HG02623 (cell line): ENCODE results near the gene CPT1A.

Experiments used
- ATAC-seq: cut with Tn5 transposase; IDR thresholded peaks from one replicate; pipeline ENCODE4 v1.9.1; 2021; ENCODE audit warnings: moderate library complexity; ENCODE audit not compliant: unreplicated experiment

Gene CPT1A

DNA sequence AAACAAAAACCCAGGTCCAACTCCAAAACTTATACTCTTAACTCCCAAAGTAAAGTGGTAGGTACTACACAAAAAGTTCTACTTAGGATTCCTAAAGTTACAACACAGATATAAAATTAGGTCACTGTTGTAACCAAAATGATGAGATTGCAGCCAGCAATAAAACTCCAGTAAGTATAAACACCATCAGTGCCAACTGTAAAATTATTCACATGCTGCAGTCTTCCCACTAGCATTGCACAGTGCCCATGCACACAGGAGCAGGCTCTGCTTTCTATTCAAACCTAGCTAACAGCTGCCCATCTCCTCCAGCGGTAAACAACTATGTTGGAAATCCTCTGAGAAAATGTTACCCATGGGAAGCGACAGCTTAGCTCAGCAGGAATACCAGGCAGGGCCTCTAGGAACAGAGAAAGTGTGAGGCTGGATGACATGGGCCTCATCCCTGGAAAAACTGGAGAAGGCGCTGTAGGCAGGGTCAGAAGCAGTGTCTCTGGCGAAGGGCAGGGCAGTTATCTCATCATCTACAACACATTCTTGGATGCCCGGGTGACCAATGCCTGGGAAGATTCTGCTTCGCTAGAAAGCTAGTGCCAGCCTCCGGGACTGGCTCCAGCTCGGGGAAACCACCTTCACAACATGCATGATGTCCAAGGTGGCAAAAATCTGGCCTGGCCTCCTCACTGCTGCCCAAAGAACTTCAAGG, 9.1 kb downstream of the CPT1A start:
- ATAC-seq: no peak

DNA sequence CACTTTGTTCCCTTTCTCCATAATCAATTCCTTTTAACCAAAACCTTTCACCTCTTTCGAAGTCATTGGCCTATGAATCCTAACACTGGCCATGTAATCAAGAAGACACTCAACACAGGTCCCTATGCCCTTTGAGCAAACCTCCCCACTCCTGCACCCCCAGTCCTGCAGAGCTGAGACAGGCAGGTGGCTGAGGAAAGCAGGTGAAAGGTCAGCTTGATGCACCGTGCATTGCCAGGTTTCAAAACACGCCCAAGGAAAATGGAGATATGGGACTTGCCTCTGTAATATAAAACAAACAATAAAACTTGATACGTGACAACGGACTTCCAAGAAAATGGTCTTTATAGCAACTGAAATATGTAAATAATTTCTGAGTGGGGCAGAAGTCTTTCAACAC, 10.6 kb downstream of the CPT1A start:
- ATAC-seq: no peak

DNA sequence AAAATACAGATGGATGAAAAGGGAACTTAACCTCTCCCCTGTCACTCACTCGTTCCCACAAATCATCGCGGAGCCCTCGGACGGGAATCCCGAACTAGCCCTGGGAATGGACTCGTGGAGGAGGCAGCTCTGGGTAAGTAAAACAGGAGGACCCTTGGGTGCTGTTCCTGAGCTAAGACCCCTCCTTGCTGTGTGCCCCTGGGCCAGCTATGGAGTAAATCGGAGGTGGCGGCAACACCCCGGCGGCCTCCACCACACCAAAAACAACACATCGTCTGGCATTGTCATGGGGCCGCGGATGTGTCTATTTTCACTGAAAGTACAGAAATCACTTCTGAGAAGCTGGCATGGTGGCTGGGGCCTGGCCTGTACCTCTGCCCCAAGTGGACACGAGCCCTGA, 12.1 kb downstream of the CPT1A start:
- no peak for ATAC-seq

DNA sequence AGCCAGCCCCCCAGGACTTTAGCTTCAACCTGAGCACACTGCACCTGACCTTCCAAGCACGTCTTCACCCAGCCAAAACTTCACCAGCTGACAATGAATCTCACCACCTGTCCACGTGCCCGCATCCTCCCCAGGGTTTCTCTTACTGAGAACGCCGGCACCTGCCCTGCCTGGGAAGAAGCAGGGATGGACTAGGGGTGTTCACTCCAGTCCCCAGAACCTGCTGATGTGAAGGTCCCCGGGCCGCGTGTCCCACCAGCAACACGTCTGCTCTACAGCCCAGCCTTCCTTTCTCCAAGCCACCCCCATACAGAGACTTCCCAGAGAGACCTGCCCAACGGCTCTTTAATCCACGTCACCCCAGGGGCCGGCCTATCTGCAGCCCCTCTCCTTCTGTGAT, 12.8 kb downstream of the CPT1A start:
- ATAC-seq: no peak

DNA sequence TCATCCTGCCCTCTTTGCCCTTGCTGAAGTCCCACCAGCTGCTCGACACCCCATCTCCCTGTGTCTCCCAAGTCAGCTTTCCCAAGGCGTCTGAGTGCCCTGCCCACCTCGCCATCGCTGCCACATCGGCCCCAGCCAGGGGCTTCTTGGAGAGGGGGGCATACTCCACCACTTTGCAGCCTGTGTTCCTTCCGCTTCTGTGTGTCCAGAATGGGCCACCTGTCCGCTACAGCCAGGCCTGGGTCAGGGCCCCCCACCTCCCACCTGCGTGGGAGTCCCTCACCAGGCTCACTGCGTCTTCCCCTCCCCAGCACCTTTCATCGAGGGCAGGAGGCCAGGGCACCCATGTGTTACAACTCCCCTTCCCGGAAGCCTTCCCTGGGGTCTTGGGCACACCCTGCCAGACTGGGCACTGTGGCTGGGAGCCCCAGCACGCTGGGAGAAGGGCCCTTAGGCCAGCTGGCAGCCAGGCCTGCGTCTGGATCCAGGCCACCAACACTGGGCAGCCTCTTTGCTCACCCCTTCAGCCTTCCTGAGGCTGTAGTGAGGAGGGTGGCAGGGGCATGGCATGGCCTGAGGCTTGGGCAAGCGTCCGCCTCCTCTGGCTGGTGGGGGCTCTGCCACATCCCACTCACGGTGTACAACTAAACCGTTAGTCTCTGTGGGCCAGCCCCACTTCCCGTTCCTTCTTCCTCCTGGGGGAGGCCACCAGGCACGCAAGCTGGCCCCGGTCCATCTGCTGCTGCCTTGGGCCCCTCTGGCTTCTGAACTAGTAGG, 13.4 kb downstream of the CPT1A start:
- no peak for ATAC-seq

DNA sequence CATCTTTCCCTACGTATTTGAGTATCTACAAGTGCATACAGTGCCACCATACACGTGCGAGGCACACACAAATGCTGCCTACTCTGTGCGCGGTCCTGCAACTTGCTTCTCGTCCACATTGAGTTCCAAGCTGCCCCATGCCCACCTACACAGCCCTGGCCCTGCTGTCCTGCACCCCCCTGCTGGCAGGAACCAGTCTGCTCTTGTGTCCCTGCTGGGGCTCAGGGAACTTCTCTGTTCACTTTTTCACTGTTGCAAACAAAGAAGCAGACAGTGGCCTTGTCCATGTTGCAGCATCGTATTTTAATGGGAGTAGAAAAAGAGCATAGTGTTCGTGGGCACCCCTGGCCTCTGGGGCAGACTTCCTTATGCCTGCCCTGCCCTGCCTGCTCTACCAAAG, 14.0 kb downstream of the CPT1A start:
- ATAC-seq: no peak

DNA sequence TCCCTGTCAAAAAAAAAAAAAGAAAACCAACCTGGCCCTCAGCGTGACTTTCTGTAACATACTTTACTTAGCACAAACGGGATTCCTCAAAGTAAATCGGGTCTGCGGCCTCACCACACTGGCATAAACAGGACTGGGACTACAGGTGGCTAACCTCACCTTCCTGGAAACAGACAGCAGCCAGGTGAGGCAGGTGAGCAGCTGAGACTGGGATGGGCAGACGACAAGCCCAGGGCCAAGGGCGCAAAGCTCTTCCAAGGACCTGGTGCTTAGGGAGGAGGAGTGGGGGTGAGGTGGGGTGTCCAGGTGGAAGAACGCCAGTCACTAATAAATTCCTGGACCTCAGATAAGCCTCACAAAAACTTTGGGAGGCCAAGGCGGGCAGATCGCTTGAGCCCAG, 15.0 kb downstream of the CPT1A start:
- no peak for ATAC-seq

DNA sequence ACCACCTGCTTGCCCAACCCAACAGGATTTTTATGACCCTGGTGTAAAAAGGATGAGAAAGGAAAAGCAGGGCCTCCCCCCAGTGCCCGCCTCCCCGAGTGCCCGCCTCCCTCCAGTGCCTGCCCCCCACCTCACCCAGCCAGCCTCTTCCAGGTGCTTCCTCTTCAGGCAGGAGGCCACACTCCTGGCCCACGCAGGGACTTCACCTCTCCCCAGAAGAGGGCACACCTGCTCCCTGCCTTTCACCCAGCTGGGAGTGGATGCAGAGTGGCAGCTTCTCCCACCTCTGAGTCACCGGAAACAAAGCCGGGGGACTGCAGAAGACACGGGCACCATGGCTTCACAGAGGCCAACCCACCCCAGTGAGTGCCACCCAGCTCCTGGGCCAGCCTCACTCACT, 16.1 kb downstream of the CPT1A start:
- no peak for ATAC-seq

DNA sequence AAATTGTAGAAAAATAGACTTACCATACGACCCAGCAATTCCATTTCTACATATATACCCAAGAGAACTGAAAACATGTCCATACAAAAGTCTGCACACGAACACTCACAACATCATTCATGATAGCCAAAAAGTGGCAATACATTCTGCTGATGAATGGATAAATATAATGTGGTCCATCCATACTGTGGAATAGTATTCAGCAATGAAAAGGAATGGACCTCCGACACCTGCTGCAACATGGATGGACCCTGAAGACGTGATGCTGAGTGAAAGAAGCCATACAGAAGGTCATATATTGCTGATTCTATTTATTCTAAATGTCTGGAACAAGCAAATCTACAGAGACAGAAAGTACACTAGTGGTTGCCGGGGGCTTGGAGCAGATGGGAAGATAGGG, 19.2 kb downstream of the CPT1A start:
- ATAC-seq: no peak

DNA sequence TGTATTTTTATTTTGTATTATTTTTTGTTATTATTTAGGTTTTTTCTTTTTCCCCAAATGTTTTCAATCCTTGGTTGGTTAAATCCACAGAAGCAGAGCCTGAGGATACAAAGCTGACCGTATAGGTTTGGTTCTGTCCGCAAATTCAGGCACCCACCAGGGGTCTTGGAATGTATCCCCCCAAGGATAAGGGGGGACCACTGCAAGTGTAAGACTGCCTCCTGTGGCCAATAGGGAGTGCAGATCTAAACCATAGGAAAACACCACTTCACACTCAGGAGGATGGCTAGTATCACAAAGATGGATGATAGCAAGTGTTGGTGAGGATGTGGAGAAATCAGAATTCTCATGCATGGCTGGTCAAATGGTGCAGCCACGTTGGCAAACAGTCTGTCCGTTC, 20.0 kb downstream of the CPT1A start:
- ATAC-seq: no peak

DNA sequence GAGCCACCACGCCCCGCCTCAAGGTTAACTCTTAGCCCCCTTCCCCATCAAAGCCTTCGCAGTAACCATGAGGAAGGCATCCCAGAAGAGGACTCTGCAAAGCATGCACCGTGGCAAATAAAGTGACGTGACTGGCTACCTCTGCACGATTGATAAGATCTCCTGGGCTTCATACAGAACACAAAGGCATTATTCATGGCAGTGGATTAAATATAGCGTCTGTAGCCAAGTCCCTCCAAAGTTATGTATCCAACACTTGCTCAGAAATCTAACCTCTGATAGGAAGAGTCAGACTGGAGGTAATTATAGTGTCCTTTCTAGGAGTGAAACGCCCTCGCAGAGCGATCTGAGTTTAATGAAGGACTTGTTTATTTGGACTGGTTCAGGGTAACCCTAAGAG, 22.4 kb downstream of the CPT1A start:
- ATAC-seq: no peak

DNA sequence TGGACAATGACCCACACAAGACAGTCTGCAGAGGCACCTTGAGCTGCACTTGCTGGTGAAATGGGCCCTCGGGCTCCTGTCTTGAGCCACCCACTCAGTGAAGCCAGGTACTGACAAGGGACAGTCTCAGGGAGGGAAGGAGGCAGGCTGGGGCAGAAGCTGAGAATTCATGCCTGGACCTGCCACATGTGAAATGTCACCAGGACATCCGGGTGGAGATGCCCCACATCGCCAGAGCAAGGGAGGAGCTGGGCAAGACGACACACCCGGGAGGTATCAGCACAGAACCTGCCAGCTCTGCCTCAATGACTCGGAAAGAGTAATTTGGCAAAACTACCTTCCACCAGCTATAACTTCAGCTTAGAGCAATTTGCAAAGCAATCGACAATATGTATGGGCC, 23.5 kb downstream of the CPT1A start:
- ATAC-seq: no peak

DNA sequence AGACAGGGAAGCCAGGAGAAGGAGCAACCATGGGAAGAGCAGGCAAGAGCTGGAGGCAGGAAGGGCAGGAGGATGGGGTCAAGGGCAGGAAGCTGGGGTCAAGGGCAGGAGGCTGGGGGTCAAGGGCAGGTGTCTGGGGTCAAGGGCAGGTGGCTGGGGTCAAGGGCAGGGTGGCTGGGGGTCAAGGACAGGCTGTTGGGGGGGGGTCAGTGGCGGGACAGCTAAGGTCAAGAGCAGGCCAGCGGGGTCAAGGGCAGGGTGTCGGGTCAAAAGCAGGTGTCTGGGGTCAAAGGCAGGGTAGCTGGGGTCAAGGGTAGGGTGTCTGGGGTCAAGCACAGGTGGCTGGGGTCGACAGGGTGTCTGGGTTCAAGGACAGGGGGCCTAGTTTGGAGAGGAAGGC, 24.2 kb downstream of the CPT1A start:
- no peak for ATAC-seq

DNA sequence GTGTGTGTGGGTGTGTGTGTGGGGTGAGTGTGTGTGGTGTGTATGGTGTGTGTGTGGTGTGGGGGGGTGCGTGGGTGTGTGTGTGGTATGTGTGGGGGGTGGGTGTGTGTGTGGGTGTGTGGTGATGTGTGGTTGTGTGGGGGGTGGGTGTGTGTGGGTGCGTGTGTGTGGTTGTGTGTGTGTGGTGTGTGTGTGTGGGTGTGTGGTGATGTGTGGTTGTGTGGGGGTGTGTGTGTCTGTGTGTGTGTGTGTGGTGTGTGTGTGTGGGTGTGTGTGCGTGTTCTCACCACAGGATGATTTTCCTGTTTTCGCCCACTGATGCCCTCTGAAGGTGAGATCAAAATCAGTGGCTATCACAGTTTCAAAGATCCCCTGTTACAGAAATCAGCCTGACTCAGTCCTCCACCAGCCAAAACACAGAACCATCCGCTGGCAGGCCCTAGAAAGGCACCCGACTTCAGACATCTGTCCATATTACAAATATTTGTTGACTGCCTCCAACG, 24.7 kb downstream of the CPT1A start:
- no peak for ATAC-seq

DNA sequence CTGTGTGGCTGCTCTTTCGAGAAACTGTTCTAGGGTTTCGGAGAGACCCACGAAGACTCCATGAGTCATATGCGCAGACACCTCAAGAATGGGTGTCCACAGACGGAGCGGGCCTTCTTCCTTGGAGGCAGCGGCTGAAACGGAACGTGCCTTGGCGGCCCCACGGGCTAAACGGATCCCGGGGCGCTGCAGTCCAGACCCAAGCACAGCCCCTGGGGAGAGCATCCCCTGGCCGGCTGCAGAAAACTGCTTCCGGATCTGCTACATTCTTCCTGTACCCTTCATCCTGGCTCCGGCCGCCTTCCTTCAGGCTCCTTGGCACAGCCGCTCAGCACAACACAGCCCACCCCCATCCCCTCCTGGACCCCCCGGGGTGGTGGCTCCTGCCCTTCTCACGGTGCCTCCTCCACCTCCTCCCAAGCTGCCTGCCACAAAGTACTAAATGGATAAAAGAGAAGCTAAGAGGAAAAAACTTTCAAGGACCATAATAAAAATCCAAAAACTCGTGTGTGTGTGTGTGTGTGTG, 25.4 kb downstream of the CPT1A start:
- no peak for ATAC-seq

DNA sequence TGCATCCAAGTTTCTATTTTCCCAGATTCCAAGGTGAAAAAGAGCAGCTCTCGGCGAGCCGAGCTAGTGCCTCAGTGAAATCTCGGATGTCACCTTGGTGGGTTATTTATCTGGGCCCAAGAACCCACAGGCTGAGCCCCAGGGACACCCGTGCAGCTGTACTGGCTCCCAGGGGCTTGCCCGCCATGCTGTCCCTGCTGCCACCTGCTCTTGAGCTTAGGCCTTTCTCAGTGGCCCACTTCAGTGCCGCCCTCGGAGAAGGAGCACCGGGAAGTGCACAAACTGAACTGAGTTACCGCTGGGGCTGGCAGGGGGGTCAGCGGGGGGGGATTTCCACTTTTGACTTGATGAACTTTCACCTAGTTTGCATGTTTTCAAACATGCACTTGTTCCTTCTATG, 27.9 kb downstream of the CPT1A start:
- no peak for ATAC-seq

DNA sequence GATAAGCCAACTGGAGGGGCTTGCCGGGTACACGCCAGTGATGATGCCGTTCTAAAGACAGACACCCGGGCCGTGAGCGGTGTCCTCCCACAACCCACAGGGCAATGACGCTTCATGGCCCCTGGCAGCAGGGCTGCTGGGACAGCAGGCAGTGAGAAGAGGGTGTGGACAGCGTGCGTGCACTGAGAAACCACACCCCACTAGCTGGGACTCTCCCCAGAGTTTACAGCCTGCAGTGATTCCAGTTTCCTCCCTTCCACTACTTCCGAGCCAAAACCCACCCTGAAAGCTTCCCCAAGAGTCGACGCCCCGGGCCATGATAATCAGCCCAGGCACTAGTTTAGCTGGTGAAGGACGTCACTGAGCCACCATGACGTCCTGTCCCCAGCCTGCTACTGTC, 29.2 kb downstream of the CPT1A start:
- ATAC-seq: no peak

DNA sequence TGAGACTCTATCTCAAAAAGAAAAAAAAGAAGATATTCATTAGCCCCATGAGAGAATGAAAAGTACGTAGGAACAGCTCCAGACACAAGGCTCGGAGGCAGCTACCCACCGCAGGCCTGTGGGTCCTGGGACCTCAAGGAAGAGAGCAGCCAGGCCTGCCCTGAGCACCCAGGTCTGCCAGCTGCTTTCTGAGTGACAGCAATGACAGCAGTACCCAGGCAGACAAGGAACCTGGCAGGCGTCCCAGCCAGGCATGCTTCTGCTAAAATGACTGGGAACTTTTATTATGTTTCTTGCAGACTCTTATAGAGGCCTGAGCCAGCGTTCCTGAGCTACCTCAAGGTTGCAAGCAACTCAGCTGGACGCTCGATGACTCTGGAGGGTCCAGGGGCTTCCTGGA, 31.6 kb downstream of the CPT1A start:
- ATAC-seq: no peak

DNA sequence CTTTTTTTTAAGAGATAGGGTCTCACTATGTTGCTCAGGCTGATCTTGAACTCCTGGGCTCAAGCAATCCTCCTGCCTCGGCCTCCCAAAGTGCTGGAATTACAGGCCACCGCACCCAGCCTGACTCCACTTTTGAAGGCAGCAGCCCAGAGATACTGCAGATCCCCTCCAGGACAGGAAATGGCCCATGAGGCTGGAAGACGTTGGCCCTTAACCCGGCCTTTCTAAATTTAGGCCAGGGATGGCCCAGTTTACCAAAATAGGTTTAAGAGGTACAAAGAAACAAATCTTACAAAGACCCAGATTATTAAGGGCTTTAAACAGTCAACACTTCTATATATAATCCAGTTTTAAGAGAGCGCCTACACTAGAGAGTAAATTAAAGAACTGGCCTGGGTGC, 32.2 kb downstream of the CPT1A start:
- no peak for ATAC-seq

DNA sequence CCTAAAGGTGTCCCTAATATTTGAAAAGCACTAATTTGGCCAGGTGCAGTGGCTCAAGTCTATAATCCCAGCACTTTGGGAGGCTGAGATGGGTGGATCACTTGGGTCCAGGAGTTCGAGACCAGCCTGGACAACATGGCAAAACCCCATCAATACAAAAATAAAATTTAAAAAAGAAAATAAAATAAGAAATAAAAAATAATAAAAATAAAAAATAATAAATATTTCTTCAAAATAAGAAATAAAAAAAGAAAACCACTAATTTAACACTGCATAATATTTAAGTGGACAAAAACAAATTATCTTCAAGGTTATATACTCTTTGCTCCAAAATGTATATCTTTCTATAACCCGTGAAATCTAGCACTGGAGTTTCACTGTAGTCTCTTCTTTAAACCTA, 32.9 kb downstream of the CPT1A start:
- ATAC-seq: no peak

DNA sequence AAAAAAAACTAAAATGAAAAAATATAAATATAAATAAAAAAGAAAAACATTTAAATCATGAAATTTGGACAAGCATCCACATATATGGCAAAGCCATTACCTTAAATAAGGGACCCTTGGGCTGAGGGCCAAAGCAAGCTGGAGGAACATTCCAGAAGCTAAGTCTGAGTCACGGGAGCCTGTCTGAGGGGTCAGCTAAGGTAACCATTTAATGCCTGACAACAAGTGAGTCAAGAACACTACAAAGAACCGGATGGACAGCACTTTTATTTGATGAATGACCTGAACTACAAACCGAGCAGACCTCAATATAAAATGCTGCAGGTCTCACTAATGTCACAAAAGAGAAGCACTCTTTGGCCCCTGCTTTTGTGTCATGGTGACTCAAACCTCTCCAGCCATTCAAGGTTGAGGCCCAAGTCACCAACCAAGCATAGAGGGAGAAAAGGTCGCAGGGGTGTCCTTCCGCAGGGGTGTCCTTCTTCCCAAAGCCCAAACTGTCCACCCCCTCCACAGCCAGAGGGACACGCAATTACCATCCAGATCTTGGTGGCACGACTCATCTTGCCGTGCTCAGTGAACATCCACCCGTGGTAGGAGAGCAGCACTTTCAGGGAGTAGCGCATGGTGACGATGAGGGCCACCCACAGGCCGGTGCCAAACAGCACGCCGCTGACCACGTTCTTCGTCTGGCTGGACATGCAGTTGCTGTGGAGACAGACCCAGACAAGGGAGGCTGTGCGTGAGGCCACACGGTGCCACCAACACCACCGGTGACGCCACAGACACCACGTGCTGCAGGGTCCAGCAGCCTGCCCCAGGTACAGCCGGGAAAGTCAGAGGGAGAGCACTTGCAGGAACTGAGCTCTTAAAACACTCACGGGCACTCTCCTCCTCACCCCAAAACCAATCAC, 34.5 kb downstream of the CPT1A start:
- ATAC-seq: no peak
